GM20000 (cell line): ENCODE measurements around the gene ASTN2.

Experiments used
- DNase-seq: peaks from one replicate; pipeline ENCODE4 v3.0.0; 2012; ENCODE audit warnings: low spot score
- CTCF ChIP-seq: IDR thresholded peaks from 2 replicates; pipeline ENCODE4 v1.5.1; 2012; ENCODE audit warnings: mild to moderate bottlenecking, control low read depth; ENCODE audit errors: extremely low read depth, missing control alignments

The ASTN2 gene

DNA sequence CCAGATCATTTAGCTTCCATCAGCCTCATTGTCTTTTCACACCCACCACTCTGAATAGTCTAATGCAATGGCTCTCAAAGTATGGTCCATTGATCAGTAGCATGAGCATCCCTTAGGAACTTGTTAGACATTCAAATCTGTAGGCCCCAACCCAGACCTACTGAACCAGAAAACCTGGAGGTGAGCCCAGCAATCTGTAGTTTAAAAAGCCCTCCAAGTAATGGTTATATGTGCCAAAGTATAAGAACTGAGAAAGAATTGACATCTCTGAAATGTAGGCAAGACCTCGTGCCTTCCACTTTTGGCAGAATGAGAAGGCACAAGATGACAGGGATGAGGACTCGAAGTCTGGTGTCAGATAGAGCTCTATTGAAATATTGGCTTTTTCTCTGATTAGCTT is 460.1 kb downstream of the ASTN2 start:
- no peak for TF ChIP-seq CTCF
- no peak for DNase-seq

GRCh38 chr9:116953271-116953670 is 461.6 kb downstream of the ASTN2 start:
- no peak for DNase-seq
- no peak for TF ChIP-seq CTCF

DNA sequence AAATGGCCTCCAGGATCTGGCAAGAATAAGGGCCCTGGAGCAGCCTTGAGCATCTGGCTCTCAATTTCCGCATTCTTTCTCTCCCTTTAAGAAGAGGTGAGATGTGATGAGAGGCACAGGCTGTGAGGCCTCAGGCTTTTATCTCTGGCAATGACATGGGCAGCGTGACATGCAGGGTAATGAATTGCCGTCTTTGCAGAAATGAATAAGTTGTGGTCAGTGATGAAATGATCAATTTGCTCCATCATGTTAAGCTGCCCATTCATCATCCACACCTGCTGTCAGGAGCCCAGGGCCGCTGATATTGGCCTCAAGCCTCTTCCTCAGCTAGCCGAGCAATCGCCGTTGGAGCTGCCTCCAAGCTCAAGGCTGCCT is 462.4 kb downstream of the ASTN2 start:
- TF ChIP-seq CTCF, result no peak
- no peak for DNase-seq

GRCh38 chr9:116951588-116952435 is 463.0 kb downstream of the ASTN2 start:
- TF ChIP-seq CTCF, result no peak
- peak; percentile 42 for DNase-seq

GRCh38 chr9:116945817-116946216 is 469.0 kb downstream of the ASTN2 start:
- TF ChIP-seq CTCF, result no peak
- no peak for DNase-seq

DNA sequence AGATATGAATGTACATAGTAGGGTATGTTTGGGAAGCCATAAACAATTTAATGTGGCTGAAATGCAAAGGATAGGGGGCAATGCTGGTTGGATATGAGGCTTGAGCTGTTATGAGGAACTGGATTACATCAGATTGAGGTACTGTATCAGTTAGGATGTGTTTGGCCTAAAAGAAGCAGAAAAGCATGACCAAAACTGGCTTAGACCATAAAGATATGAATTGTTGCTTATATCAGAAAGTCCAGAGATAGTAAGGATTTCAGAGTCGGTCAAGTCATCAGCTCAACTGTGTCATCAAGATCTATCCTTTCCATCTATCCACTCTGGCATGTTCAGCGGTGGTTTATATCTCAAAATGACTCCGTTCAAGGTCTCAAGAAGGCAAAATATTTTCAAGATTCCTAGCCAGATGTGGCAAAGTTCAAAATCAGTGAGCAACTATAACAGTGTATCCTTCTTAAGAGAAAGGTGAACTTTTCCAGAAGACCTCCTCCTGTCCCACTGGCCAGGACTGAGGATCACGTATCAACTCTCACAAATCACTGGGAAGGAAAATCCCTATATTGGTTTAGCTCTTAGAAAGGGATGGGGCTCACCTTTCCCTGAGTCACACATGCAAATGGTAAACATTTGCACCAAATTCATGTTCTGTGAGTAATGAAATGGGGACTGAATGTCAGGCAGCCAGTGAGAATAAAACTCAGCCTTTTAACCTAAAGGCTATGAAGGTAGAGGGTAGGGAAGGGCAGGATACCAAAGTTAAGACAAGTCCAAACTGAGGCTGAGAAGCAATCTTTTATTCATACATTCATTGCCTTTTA is 469.9 kb downstream of the ASTN2 start:
- no peak for DNase-seq
- TF ChIP-seq CTCF, result no peak

DNA sequence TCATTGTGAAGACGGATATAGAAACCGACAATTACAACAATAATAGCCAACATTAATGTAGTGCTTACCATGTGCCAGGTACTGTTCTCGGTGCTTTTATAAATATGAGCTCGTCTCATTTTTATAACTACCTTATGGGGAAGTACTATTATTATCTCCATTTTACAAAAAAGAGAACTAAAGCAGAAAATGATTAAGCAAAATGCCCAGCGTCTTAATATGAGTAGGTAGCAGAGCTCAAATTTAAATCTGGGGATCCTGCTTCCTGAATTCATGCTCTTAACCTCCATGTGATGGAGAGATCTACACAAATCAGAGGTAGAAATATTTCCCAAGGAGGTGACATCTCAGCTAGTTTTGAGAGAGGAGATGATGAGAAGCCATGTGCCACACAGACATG is 470.9 kb downstream of the ASTN2 start:
- no peak for DNase-seq

More for the DNA sequence above, 470.9 kb downstream of the ASTN2 start:
- TF ChIP-seq CTCF, result no peak
